Measurements from ENCODE around the gene HEATR5A.

The HEATR5A gene

GRCh38 chr14:31360919-31361662 is 59.3 kb downstream of the HEATR5A start:
- TF ChIP-seq CTCF (conservative IDR thresholded peaks at IDR 0.05): no peak
- H3K27ac ChIP-seq: no peak overlapping the region

- no peak overlapping the region for H3K27ac ChIP-seq
- TF ChIP-seq CTCF (conservative IDR thresholded peaks at IDR 0.05): no peak
Observed at GRCh38 chr14:31357279-31357678, 63.1 kb downstream of the HEATR5A start.

- no peak for TF ChIP-seq CTCF (conservative IDR thresholded peaks at IDR 0.05)
- no peak overlapping the region for H3K27ac ChIP-seq
Observed at GRCh38 chr14:31346097-31346496, 74.3 kb downstream of the HEATR5A start.

GRCh38 chr14:31341280-31341679 is 79.1 kb downstream of the HEATR5A start:
- H3K27ac ChIP-seq: no peak overlapping the region
- no peak for TF ChIP-seq CTCF (conservative IDR thresholded peaks at IDR 0.05)

GRCh38 chr14:31340297-31341063 is 79.9 kb downstream of the HEATR5A start:
- TF ChIP-seq CTCF (conservative IDR thresholded peaks at IDR 0.05): no peak
- peak overlapping the region; percentile 32 for H3K27ac ChIP-seq

- TF ChIP-seq CTCF (conservative IDR thresholded peaks at IDR 0.05): no peak
Observed at GRCh38 chr14:31339743-31340142, 80.6 kb downstream of the HEATR5A start.

GRCh38 chr14:31337331-31337730 is 83.0 kb downstream of the HEATR5A start:
- no peak for TF ChIP-seq CTCF (conservative IDR thresholded peaks at IDR 0.05)
- no peak overlapping the region for H3K27ac ChIP-seq

More at GRCh38 chr14:31339743-31340142, 80.6 kb downstream of the HEATR5A start:
- H3K27ac ChIP-seq: peak overlapping the region; percentile 32

Measured in VCaP (cell line).